ENCODE results near the gene ZXDB. TPM values are rescaled to one million over a fixed set of nuclear protein-coding genes. Genes with fewer than 3 reads are reported as not detected.
"Not testable (repeated sequence)": the region's sequence is repeated elsewhere in the genome, so short reads cannot be mapped to it uniquely, and the experiment has no call there.

The ZXDB gene
- total RNA-seq, 1 experiment from 2014 or later: 7.2 TPM

GRCh38 chrX:57607295-57608187, 15.7 kb downstream of the ZXDB start:
- Histone ChIP-seq H3K9me3 (ENCODE audit: control insufficient read depth in 1 of 2, insufficient read depth in 1 of 2, low read depth in 1 of 2, low read length in 2 of 2) (no peaks in the 10 kb centered on the region), H3K36me3 (ENCODE audit: control insufficient read depth in 1 of 2, insufficient read depth in 2 of 2, low read length in 2 of 2) (no peaks in the 10 kb centered on the region), H4K20me1 (ENCODE audit: insufficient read depth) (no peaks in the 10 kb centered on the region), H3K4me1 (ENCODE audit: control insufficient read depth in 1 of 2, insufficient read depth in 2 of 2, low read length in 2 of 2) (no peaks in the 10 kb centered on the region), H3K27me3 (ENCODE audit: insufficient read depth, low read length) (no peaks in the 10 kb centered on the region), H2AFZ (ENCODE audit: low read depth, low read length, poor library complexity, severe bottlenecking) (no peak overlapping the region), H3K9me2 (ENCODE audit: insufficient read depth) (no peaks in the 10 kb centered on the region), H3K79me2 (ENCODE audit: insufficient read depth, low read length) (no peaks in the 10 kb centered on the region), H3K4me3 (replicated peaks in 1 of 2; ENCODE audit: low read depth in 1 of 2, low read length in 2 of 2) (no peak overlapping the region), H3K9ac (ENCODE audit: low read length) (no peak overlapping the region), H3K27ac (ENCODE audit: low read depth, low read length) (no peak overlapping the region), H3K4me2 (ENCODE audit: low read length) (no peak overlapping the region)
- no TSS peak for BruUV-seq (replicated peaks)
- TF ChIP-seq POLR2A (IDR thresholded peaks at IDR 0.05; ENCODE audit: borderline replicate concordance, extremely low read depth, insufficient read depth, insufficient read length) (no peak), REST (IDR thresholded peaks at IDR 0.05; ENCODE audit: low read depth) (no peak), TCF7L2 (IDR thresholded peaks at IDR 0.05; ENCODE audit: borderline replicate concordance, extremely low read depth, insufficient read depth, insufficient read length) (no peak), SP1 (IDR thresholded peaks at IDR 0.05; ENCODE audit: low read depth) (no peak), JUND (IDR thresholded peaks at IDR 0.05) (no peak), RAD21 (IDR thresholded peaks at IDR 0.05; ENCODE audit: low read depth) (no peak), ZBTB33 (IDR thresholded peaks at IDR 0.05; ENCODE audit: extremely low read depth, insufficient replicate concordance, low read length) (no peak), FOSL1 (IDR thresholded peaks at IDR 0.05; ENCODE audit: low read depth) (no peak), ZFX (IDR thresholded peaks at IDR 0.05) (no peak), CEBPB (IDR thresholded peaks at IDR 0.05; ENCODE audit: low read depth) (no peak), ELF1 (IDR thresholded peaks at IDR 0.05; ENCODE audit: borderline replicate concordance, low read depth) (no peak), EZH2phosphoT487 (IDR thresholded peaks at IDR 0.05; ENCODE audit: borderline replicate concordance) (no peak), EZH2 (IDR thresholded peaks at IDR 0.05) (no peak)
- ChIA-PET POLR2A (no interaction called here), RAD21 (ENCODE audit: low non-redundant PET in 1 of 2, low total read pairs in 2 of 2, uncharacterized antibody in 2 of 2, unreplicated experiment in 2 of 2) (no interaction called here), CTCF (no interaction called here)
- ATAC-seq (no peak), DNase-seq (ENCODE audit: low read depth, low spot score) (no peak)
- intact Hi-C loops (cut with micrococcal nuclease): no loop called here

GRCh38 chrX:57613351-57613750, 21.5 kb downstream of the ZXDB start:
- DNase-seq (ENCODE audit: low read depth, low spot score); H3K4me3 ChIP-seq (replicated peaks in 1 of 2; ENCODE audit: low read depth in 1 of 2, low read length in 2 of 2); RAD21 ChIA-PET (ENCODE audit: low non-redundant PET in 1 of 2, low total read pairs in 2 of 2, uncharacterized antibody in 2 of 2, unreplicated experiment in 2 of 2); H3K9ac ChIP-seq (ENCODE audit: low read length); H3K27me3 ChIP-seq (ENCODE audit: insufficient read depth, low read length); H3K9me2 ChIP-seq (ENCODE audit: insufficient read depth); H3K79me2 ChIP-seq (ENCODE audit: insufficient read depth, low read length); intact Hi-C loops (cut with micrococcal nuclease); ATAC-seq; H3K9me3 ChIP-seq (ENCODE audit: control insufficient read depth in 1 of 2, insufficient read depth in 1 of 2, low read depth in 1 of 2, low read length in 2 of 2); H3K27ac ChIP-seq (ENCODE audit: low read depth, low read length); H3K4me2 ChIP-seq (ENCODE audit: low read length); H4K20me1 ChIP-seq (ENCODE audit: insufficient read depth); H2AFZ ChIP-seq (ENCODE audit: low read depth, low read length, poor library complexity, severe bottlenecking); H3K4me1 ChIP-seq (ENCODE audit: control insufficient read depth in 1 of 2, insufficient read depth in 2 of 2, low read length in 2 of 2); H3K36me3 ChIP-seq (ENCODE audit: control insufficient read depth in 1 of 2, insufficient read depth in 2 of 2, low read length in 2 of 2); BruUV-seq (replicated peaks); POLR2A ChIA-PET; CTCF ChIA-PET: not testable (repeated sequence)
